ENCODE measurements around the gene FARS2.

The FARS2 gene

DNA sequence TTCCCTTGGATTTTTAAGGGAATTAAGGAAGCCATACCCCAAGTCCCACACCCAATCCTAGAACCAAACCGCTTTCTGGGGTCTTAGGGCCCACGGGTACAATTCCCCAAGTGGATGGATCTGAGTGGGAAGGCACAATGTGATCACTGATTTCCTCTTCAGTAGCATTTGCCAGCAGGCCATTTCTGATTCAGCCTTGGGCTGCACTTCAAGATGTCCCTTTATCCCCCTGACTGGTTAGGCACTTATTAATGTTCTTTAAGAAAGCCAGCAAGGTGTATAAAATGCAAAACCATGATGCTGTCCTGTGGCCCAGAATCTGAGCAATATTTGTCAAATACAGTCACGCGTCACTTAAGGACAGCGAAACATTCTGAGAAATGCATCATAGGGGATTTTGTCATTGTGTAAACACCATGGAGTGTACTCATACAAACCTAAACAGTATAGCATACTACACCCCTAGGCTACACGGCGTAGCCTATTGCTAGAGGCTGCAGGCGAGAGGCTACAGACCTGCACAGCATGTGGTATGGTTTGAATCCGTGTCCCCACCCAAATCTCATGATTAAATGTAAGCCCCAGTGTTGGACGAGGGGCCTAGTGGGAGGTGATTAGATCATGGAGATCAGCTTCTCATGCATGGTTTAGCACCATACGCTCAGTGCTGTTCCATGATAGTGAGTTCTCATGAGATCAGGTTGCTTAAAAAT is 511.3 kb downstream of the FARS2 start:
- H3K9me3 ChIP-seq (ENCODE audit: low read length) = peaks cover 2% of the 10 kb centered on the region
- H3K4me1 ChIP-seq (ENCODE audit: insufficient read depth, low read length) = no peaks in the 10 kb centered on the region
- H3K36me3 ChIP-seq (ENCODE audit: insufficient read depth, low read length) = no peaks in the 10 kb centered on the region
- no peak overlapping the region for H2AFZ ChIP-seq (ENCODE audit: low read depth, low read length)
- no peak overlapping the region for H3K4me3 ChIP-seq (ENCODE audit: low read length)
- H3K27me3 ChIP-seq (ENCODE audit: insufficient read depth, low read length) = no peaks in the 10 kb centered on the region

DNA sequence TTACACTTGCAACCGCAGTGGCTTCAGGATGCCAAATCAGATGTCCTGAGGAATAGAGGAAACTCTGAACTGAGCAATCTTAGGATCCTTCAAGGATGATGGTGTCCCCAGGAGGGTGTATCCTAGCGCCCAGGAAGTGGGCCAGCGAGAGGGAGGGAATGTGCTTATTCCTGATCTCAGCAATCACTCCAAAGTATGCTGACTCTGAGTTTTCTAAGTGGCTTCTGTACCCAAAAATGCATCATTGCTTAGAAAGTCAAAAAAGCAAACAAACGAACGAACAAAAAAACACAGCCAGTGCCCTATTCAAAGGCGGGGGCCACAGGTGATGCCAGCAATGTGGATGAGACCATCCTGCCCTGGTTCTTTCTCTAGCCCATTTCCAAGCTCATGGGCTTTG is 514.8 kb downstream of the FARS2 start:
- H2AFZ ChIP-seq (ENCODE audit: low read depth, low read length) = no peak overlapping the region
- H3K4me1 ChIP-seq (ENCODE audit: insufficient read depth, low read length) = no peaks in the 10 kb centered on the region
- H3K36me3 ChIP-seq (ENCODE audit: insufficient read depth, low read length) = no peaks in the 10 kb centered on the region
- no peak overlapping the region for H3K4me3 ChIP-seq (ENCODE audit: low read length)
- no peaks in the 10 kb centered on the region for H3K27me3 ChIP-seq (ENCODE audit: insufficient read depth, low read length)
- H3K9me3 ChIP-seq (ENCODE audit: low read length) = peaks cover under 1% of the 10 kb centered on the region

DNA sequence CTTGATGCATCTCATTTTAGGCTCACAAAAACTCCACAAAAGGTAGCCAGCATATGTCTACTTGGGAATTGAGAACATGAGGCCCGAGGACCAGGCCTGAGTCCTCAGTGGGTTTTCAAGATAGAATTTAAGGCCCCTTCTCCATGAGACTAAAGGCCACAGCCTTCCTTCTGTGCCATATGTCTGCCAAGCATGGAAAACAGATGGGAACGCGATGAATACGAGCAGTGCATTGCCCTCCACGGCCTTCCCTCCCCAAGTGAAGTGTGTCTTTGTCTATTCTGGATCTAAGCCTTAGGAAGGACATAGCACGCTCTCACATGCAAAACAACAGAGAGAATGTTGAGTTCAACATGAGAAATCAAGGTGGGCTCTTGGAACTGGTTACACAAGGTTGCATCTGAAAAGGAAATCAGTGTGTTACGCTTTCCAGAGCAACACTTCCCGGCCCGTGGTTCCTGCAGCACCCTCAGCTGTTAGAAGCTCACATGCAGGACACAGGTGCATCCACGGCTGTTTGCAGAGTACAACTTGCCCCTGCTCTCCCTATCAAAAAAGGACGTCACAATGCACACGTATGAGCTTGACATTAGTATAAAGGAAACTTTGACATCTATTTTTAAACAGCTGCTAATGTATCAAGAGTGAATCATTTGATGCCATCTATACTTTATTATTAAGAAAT is 515.5 kb downstream of the FARS2 start:
- H2AFZ ChIP-seq (ENCODE audit: low read depth, low read length) = no peak overlapping the region
- no peaks in the 10 kb centered on the region for H3K4me1 ChIP-seq (ENCODE audit: insufficient read depth, low read length)
- no peaks in the 10 kb centered on the region for H3K9me3 ChIP-seq (ENCODE audit: low read length)
- H3K36me3 ChIP-seq (ENCODE audit: insufficient read depth, low read length) = no peaks in the 10 kb centered on the region
- H3K4me3 ChIP-seq (ENCODE audit: low read length) = no peak overlapping the region
- no peaks in the 10 kb centered on the region for H3K27me3 ChIP-seq (ENCODE audit: insufficient read depth, low read length)

- H2AFZ ChIP-seq (ENCODE audit: low read depth, low read length) = no peak overlapping the region
- no peaks in the 10 kb centered on the region for H3K27me3 ChIP-seq (ENCODE audit: insufficient read depth, low read length)
- no peaks in the 10 kb centered on the region for H3K4me1 ChIP-seq (ENCODE audit: insufficient read depth, low read length)
- no peak overlapping the region for H3K4me3 ChIP-seq (ENCODE audit: low read length)
- H3K36me3 ChIP-seq (ENCODE audit: insufficient read depth, low read length) = no peaks in the 10 kb centered on the region
- H3K9me3 ChIP-seq (ENCODE audit: low read length) = no peaks in the 10 kb centered on the region
Measured at GRCh38 chr6:5778317-5778857, 517.1 kb downstream of the FARS2 start.

DNA sequence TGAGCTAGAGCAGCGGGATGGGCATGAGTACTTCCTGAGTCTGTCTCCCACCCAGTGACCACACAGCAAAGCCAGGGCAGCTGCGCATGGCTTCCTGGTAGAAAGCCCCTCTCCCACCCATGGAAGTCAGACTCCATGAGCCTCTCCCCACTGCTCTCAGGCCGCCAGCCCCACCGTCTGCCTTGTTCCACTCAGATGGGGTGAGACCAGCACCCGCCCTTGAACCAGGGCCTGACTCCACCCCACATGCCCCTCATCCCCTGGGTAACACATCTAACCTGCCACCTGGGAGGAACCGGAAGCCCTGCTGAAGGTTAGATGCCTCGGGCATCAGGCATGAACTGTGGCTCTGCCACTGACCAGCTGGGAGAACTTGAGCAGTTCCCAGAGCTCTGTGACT is 517.6 kb downstream of the FARS2 start:
- Histone ChIP-seq H3K4me3 (ENCODE audit: low read length) (no peak overlapping the region), H3K9me3 (ENCODE audit: low read length) (no peaks in the 10 kb centered on the region), H3K36me3 (ENCODE audit: insufficient read depth, low read length) (no peaks in the 10 kb centered on the region), H3K27me3 (ENCODE audit: insufficient read depth, low read length) (no peaks in the 10 kb centered on the region), H2AFZ (ENCODE audit: low read depth, low read length) (no peak overlapping the region), H3K4me1 (ENCODE audit: insufficient read depth, low read length) (no peaks in the 10 kb centered on the region)

GRCh38 chr6:5781019-5781418 is 519.7 kb downstream of the FARS2 start:
- H3K4me3 ChIP-seq (ENCODE audit: low read length) = no peak overlapping the region
- peaks cover 4% of the 10 kb centered on the region for H3K4me1 ChIP-seq (ENCODE audit: insufficient read depth, low read length)
- H2AFZ ChIP-seq (ENCODE audit: low read depth, low read length) = no peak overlapping the region
- H3K36me3 ChIP-seq (ENCODE audit: insufficient read depth, low read length) = no peaks in the 10 kb centered on the region
- no peaks in the 10 kb centered on the region for H3K27me3 ChIP-seq (ENCODE audit: insufficient read depth, low read length)
- H3K9me3 ChIP-seq (ENCODE audit: low read length) = no peaks in the 10 kb centered on the region

- H3K4me1 ChIP-seq (ENCODE audit: insufficient read depth, low read length) = peaks cover 14% of the 10 kb centered on the region
- no peak overlapping the region for H2AFZ ChIP-seq (ENCODE audit: low read depth, low read length)
- no peak overlapping the region for H3K4me3 ChIP-seq (ENCODE audit: low read length)
- no peaks in the 10 kb centered on the region for H3K9me3 ChIP-seq (ENCODE audit: low read length)
- no peaks in the 10 kb centered on the region for H3K36me3 ChIP-seq (ENCODE audit: insufficient read depth, low read length)
- H3K27me3 ChIP-seq (ENCODE audit: insufficient read depth, low read length) = no peaks in the 10 kb centered on the region
Measured at GRCh38 chr6:5781966-5782556, 520.7 kb downstream of the FARS2 start.

DNA sequence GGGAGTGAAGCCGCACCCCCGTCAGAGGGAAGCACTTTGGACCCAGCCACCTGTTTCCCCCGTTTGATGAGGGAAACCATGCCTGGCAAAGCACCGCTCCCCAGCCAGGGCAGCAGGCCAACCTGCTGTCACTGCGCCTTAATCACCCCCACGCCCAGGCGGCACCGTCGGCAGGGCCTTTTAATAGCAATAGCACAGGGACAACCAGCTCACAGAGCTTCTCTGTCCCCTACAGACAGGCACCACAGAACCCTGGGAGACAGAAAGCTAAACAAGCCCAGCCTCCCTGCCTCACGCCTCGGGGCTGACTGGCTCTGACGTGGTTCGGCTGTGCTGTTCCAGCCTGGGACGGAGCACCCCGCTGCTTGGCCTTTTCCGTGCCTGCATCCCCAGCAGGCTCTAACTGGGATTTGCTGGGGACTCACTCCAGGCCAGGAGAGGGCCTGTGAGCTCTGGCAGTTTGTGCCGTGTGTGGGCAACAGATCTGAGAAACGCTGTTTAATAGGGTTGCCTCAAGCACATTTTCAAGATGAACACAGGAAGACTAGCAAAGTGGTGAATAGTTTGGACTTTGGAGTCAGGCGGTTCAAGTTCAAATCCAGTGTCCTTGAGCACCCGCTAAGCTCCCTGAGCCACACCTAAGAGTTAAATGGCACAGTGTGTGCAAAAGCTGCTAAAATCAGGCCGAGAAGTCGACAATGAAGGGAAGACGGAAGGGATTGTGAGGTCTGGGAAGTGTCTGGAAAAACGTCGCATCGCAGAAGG is 521.7 kb downstream of the FARS2 start:
- H3K27me3 ChIP-seq (ENCODE audit: insufficient read depth, low read length) = no peaks in the 10 kb centered on the region
- H3K4me3 ChIP-seq (ENCODE audit: low read length) = no peak overlapping the region
- H3K9me3 ChIP-seq (ENCODE audit: low read length) = no peaks in the 10 kb centered on the region
- peaks cover 14% of the 10 kb centered on the region for H3K4me1 ChIP-seq (ENCODE audit: insufficient read depth, low read length)
- H2AFZ ChIP-seq (ENCODE audit: low read depth, low read length) = no peak overlapping the region
- no peaks in the 10 kb centered on the region for H3K36me3 ChIP-seq (ENCODE audit: insufficient read depth, low read length)

GRCh38 chr6:5783584-5784089 is 522.3 kb downstream of the FARS2 start:
- Histone ChIP-seq H3K36me3 (ENCODE audit: insufficient read depth, low read length) (no peaks in the 10 kb centered on the region), H3K27me3 (ENCODE audit: insufficient read depth, low read length) (no peaks in the 10 kb centered on the region)

DNA sequence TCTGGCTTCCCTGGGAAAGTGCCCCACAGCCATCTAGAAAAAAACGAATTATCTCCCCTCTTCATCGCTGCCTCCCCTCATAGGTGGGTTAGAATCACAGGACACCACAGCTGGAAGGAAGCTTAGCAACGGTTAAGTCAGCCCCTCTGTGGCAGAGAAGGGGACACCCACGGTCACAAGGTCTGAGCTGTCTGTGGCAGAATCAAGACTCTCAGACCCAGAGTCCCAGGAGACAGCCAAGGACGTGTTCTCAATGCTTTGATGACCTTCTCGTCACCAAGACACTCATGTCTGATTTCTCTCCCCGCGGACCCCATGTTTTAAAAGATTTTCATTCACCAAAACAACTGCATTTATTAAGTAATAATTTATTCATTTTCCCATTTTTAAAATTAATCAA is 523.9 kb downstream of the FARS2 start:
- no peaks in the 10 kb centered on the region for H3K9me3 ChIP-seq (ENCODE audit: low read length)
- no peak overlapping the region for H3K4me3 ChIP-seq (ENCODE audit: low read length)
- no peaks in the 10 kb centered on the region for H3K27me3 ChIP-seq (ENCODE audit: insufficient read depth, low read length)
- no peaks in the 10 kb centered on the region for H3K36me3 ChIP-seq (ENCODE audit: insufficient read depth, low read length)
- H2AFZ ChIP-seq (ENCODE audit: low read depth, low read length) = no peak overlapping the region
- peaks cover 14% of the 10 kb centered on the region for H3K4me1 ChIP-seq (ENCODE audit: insufficient read depth, low read length)

More at GRCh38 chr6:5783584-5784089, 522.3 kb downstream of the FARS2 start:
- H2AFZ ChIP-seq (ENCODE audit: low read depth, low read length) = no peak overlapping the region
- no peak overlapping the region for H3K4me3 ChIP-seq (ENCODE audit: low read length)
- peaks cover 14% of the 10 kb centered on the region for H3K4me1 ChIP-seq (ENCODE audit: insufficient read depth, low read length)
- no peaks in the 10 kb centered on the region for H3K9me3 ChIP-seq (ENCODE audit: low read length)

DNA sequence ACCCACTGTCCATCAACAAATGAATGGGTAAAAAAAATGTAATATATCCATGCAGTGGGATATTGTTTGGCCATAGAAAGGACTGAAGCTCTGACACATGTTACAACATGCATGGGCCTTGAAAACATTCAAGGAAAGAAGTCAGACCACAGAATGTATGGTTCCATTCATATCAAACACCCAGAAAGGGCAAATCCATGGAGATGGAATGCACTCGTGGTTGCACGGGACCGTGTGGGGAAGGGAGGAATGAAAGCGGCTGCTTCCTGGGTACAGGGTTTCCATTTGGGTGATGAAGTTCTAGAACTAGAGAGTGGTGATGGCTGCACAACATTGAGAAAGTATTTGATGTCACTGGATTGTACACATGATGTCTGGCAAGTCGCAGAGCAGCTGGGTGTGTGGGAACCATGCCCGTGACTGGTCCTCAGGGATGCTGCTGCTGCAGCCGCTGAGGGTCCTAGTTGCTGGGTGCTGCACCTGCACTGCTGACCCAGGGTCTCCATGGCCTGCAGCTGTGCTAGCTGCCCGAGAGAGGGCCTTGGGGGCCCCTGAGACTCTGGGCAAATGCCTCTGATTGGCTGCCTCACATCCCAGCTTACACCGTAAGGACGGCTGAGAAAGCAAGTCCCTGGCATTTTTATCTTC is 525.1 kb downstream of the FARS2 start:
- peaks cover 14% of the 10 kb centered on the region for H3K4me1 ChIP-seq (ENCODE audit: insufficient read depth, low read length)
- H3K36me3 ChIP-seq (ENCODE audit: insufficient read depth, low read length) = no peaks in the 10 kb centered on the region
- H3K9me3 ChIP-seq (ENCODE audit: low read length) = no peaks in the 10 kb centered on the region
- no peak overlapping the region for H3K4me3 ChIP-seq (ENCODE audit: low read length)
- no peaks in the 10 kb centered on the region for H3K27me3 ChIP-seq (ENCODE audit: insufficient read depth, low read length)
- H2AFZ ChIP-seq (ENCODE audit: low read depth, low read length) = no peak overlapping the region

DNA sequence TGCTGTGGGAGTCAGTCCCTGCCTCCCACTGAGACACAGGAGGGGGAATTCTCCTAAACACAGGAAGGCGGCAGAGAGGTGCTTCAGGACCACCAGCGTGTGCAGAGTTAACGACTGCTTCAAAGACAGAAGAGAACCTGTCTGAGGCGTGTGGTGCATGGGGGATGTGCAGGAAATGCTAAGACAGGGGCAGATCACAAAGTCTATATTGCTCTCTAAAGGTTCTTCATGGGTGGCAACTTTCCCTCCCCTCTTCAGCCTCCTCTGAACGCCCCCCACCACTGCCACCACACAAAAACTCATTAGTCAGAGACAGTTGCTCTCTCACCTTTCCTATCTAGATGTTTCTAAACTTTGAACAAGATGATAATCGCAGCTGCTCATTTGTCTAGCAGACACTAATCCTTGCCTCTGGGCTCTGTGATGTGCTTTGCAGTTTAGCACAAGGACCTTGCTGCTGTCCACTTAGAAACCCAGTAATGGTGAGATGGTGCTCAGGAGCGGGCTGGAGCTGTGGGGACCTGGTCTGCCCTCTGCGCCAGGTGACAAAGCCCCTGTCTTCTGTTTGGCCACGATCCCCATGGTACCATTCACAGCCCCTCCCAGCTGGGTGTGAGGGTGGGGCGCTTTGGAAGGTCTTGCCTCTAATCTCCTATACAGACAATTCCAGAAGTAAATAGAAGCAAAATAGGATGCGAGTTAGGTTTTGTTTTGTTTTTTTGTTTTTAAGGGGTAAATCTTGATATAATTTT is 525.8 kb downstream of the FARS2 start:
- Histone ChIP-seq H3K27me3 (ENCODE audit: insufficient read depth, low read length) (no peaks in the 10 kb centered on the region), H3K4me1 (ENCODE audit: insufficient read depth, low read length) (peaks cover 14% of the 10 kb centered on the region), H3K36me3 (ENCODE audit: insufficient read depth, low read length) (no peaks in the 10 kb centered on the region), H3K4me3 (ENCODE audit: low read length) (no peak overlapping the region), H3K9me3 (ENCODE audit: low read length) (no peaks in the 10 kb centered on the region), H2AFZ (ENCODE audit: low read depth, low read length) (no peak overlapping the region)

All from neuron (in vitro differentiated cells).